Stimulated activated CD4-positive, alpha-beta T cell treated with anti-CD3 and anti-CD28 coated beads, TNF-alpha, amount 100 ng/mL, for 48 hours (primary cell): Measurements from ENCODE around the gene CDK6.

Experiments
- DNase-seq, 3 donors: peaks; one replicate each; pipeline ENCODE4 v3.0.0-alpha.2; 2020; ENCODE audit warnings: low read depth in 3 of 3

The CDK6 gene

GRCh38 chr7:92736870-92737269 lies 99.5 kb downstream of the CDK6 start:
- no peak for DNase-seq

GRCh38 chr7:92735707-92736106 lies 100.7 kb downstream of the CDK6 start:
- no peak for DNase-seq

- DNase-seq: no peak
Observed at GRCh38 chr7:92732316-92733036, 103.9 kb downstream of the CDK6 start.

- DNase-seq: peak in 1 of 3 donors; percentile 47
Observed at GRCh38 chr7:92731335-92732063, 104.9 kb downstream of the CDK6 start.

- DNase-seq: no peak
Observed at GRCh38 chr7:92730808-92731207, 105.6 kb downstream of the CDK6 start.

GRCh38 chr7:92729751-92730150 lies 106.6 kb downstream of the CDK6 start:
- no peak for DNase-seq

- no peak for DNase-seq
Observed at GRCh38 chr7:92729172-92729571, 107.2 kb downstream of the CDK6 start.

GRCh38 chr7:92727755-92728154 lies 108.6 kb downstream of the CDK6 start:
- DNase-seq: no peak

GRCh38 chr7:92725161-92725925 lies 111.0 kb downstream of the CDK6 start:
- DNase-seq: no peak

- DNase-seq: no peak
Observed at GRCh38 chr7:92723943-92724342, 112.4 kb downstream of the CDK6 start.

GRCh38 chr7:92723205-92723604 lies 113.2 kb downstream of the CDK6 start:
- no peak for DNase-seq

GRCh38 chr7:92722541-92722940 lies 113.8 kb downstream of the CDK6 start:
- DNase-seq: no peak

GRCh38 chr7:92720604-92721350 lies 115.6 kb downstream of the CDK6 start:
- no peak for DNase-seq

GRCh38 chr7:92717993-92718716 lies 118.2 kb downstream of the CDK6 start:
- peak; percentile 24 to 66 (median 51) for DNase-seq

- DNase-seq: no peak
Observed at GRCh38 chr7:92717623-92717992, 118.8 kb downstream of the CDK6 start.

GRCh38 chr7:92716825-92717580 lies 119.4 kb downstream of the CDK6 start:
- no peak for DNase-seq

- DNase-seq: no peak
Observed at GRCh38 chr7:92715963-92716362, 120.4 kb downstream of the CDK6 start.

- no peak for DNase-seq
Observed at GRCh38 chr7:92714767-92715166, 121.6 kb downstream of the CDK6 start.

GRCh38 chr7:92714280-92714679 lies 122.1 kb downstream of the CDK6 start:
- no peak for DNase-seq

- DNase-seq: no peak
Observed at GRCh38 chr7:92709912-92710311, 126.5 kb downstream of the CDK6 start.

GRCh38 chr7:92709150-92709549 lies 127.2 kb downstream of the CDK6 start:
- no peak for DNase-seq
